NT2/D1 (cell line): ENCODE results near the gene ALDH3B2.

Experiments
- DNase-seq: peaks from one replicate; pipeline ENCODE4 v3.0.0-alpha.2; 2011; ENCODE audit warnings: low read depth, low spot score
- H3K27me3 ChIP-seq: 2 replicates; pipeline ENCODE4 v1.6.0; 2011; ENCODE audit warnings: mild to moderate bottlenecking; ENCODE audit not compliant: insufficient read length, insufficient read depth
- H3K36me3 ChIP-seq: 2 replicates; pipeline ENCODE4 v1.6.1; 2011; ENCODE audit warnings: mild to moderate bottlenecking, low read length, mixed read lengths; ENCODE audit not compliant: insufficient read depth, insufficient read length
- H3K4me1 ChIP-seq: 2 replicates; pipeline ENCODE4 v1.5.1; 2011; ENCODE audit not compliant: insufficient read depth, insufficient read length
- H3K4me3 ChIP-seq: 2 replicates; pipeline ENCODE4 v1.5.1; 2011; ENCODE audit warnings: low read depth; ENCODE audit not compliant: insufficient read length
- H3K9ac ChIP-seq: 2 replicates; pipeline ENCODE4 v1.6.0; 2011; ENCODE audit warnings: low read depth; ENCODE audit not compliant: insufficient read length
- H3K9me3 ChIP-seq: 2 replicates; pipeline ENCODE4 v1.5.1; 2011; ENCODE audit warnings: mild to moderate bottlenecking, low read length; ENCODE audit not compliant: insufficient read depth
- SUZ12 ChIP-seq: IDR thresholded peaks from 2 replicates; pipeline ENCODE4 v1.6.1; 2011; ENCODE audit not compliant: insufficient read length, insufficient read depth; ENCODE audit errors: extremely low read depth
- YY1 ChIP-seq: IDR thresholded peaks from 2 replicates; pipeline ENCODE4 v1.6.1; 2011; ENCODE audit not compliant: insufficient read length, insufficient read depth
- ZNF274 ChIP-seq: IDR thresholded peaks from 2 replicates; pipeline ENCODE4 v1.6.1; 2011; ENCODE audit warnings: mild to moderate bottlenecking, low read depth, low read length

The ALDH3B2 gene

DNA sequence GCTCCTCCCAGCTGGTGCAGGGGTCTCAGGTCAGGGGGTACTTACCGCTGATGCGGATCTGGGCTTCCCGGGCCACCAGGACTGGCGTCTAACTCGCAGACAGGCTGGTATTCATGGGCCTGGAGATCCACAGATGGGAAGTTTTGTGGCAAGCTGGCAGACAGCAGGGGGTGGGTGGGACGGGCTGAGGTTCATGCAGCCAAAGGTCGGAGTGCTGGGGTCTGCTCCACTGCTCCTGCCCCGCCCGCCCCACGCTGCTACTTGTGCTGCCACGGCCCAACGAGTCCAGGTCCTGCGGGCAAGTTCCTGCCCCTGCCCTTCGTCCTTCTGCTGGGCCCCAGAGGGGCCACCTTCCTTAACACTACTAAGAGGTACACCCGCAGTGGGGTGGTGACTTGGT is 27.0 kb downstream of the ALDH3B2 start:
- no peak overlapping the region for H3K9ac ChIP-seq
- H3K4me3 ChIP-seq, result no peak overlapping the region
- no peaks in the 10 kb centered on the region for H3K36me3 ChIP-seq
- DNase-seq, result no peak
- peaks cover 15% of the 10 kb centered on the region; the same call in 1 of the 2 replicates for H3K9me3 ChIP-seq
- TF ChIP-seq YY1 (no peak), ZNF274 (no peak), SUZ12 (no peak)
- peaks cover 14% of the 10 kb centered on the region for H3K27me3 ChIP-seq
- peaks cover 4% of the 10 kb centered on the region for H3K4me1 ChIP-seq

DNA sequence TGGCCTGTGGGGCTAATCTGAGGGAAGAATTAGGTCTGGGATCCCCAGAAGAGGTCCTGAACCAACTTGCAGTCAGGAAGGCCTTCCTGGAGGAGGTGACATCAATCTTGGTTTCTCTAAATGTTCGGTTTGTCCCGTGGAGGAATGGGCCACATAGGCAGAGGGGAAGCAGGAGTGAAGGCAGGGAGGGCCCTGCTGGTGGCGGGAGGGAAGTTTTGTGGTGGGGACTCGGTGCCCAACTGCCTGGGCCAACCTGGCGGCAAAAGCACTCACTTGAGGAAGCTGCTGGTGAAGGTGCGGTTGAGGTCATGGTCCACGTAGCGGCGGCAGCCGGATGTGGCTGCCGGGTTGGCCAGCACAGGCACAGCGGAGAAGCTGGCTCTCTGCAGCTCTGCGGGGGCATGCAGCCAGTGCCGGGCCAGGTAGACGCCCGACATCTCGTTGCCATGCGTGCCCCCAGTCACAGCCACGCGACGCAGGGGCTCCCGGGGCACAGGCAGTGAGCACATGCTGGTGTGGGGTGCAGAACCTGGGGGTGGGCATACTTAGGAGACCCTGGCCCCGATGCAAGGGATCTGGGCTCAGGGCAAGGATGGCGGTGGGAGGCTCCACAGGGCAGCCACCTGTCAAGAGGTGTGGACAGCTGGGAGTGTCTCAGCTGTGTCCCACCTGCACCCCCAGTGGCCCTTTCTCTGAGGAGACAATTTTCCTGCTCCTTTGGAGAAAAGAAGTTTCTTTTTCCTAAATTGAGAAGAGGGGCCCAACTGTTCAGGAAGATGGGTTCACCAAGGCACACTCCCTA is 27.7 kb downstream of the ALDH3B2 start:
- TF ChIP-seq SUZ12, result no peak
- Histone ChIP-seq H3K9me3 (peaks cover 15% of the 10 kb centered on the region; the same call in 1 of the 2 replicates), H3K36me3 (no peaks in the 10 kb centered on the region), H3K4me1 (peaks cover 4% of the 10 kb centered on the region), H3K4me3 (no peak overlapping the region), H3K27me3 (peaks cover 22% of the 10 kb centered on the region), H3K9ac (no peak overlapping the region)
- no peak for DNase-seq

DNA sequence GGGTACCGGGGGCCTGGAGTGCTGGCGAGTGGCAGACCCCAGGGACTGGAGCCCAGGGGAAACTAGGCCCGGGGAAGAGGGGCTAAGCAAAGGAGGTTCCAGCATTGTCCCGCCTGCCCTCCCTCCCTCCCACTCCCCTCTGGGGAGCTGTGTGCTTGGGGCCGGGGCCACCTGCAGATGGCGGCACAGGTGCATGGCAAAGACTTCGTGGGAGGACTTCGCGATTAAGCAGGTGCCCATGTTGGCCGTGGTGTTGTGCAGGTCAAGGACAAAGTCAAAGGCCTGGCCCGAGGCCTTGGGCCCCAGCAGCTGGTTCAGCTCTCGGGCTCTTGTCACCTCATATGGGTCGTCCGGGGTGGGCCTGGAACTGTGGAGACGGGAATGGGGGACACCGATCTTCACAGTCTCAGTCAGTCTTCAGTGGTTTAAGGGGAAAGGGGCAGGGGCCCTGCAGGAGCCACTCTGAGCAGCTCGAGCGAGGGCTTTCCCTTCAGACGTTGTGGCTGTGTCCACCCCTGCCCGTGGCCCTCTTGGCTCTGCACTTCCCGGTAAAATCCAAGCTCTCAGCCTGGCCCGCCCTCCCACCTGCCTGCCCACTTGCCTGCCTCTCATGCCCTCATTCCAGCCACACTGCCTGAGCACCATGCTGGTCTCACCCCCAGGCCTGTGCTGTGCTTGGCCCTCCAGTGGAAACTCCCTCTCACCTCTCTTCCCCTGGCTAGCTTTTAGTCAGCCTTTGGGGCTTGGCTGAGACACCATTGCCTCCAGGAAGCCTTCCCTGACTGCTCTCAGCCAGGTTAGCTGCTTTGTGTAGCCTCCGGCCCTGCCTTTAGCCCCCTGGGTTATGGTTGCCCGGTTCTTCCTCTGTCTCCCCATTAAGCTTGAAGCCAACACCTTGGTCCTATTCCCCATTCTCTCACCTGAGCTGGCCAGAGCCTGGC is 28.6 kb downstream of the ALDH3B2 start:
- no peak overlapping the region for H3K9ac ChIP-seq
- H3K4me1 ChIP-seq, result peaks cover 4% of the 10 kb centered on the region
- no peak for DNase-seq
- TF ChIP-seq YY1 (no peak), SUZ12 (no peak), ZNF274 (no peak)
- no peak overlapping the region for H3K4me3 ChIP-seq
- peaks cover 15% of the 10 kb centered on the region; the same call in 1 of the 2 replicates for H3K9me3 ChIP-seq
- H3K27me3 ChIP-seq, result peaks cover 31% of the 10 kb centered on the region
- H3K36me3 ChIP-seq, result no peaks in the 10 kb centered on the region

DNA sequence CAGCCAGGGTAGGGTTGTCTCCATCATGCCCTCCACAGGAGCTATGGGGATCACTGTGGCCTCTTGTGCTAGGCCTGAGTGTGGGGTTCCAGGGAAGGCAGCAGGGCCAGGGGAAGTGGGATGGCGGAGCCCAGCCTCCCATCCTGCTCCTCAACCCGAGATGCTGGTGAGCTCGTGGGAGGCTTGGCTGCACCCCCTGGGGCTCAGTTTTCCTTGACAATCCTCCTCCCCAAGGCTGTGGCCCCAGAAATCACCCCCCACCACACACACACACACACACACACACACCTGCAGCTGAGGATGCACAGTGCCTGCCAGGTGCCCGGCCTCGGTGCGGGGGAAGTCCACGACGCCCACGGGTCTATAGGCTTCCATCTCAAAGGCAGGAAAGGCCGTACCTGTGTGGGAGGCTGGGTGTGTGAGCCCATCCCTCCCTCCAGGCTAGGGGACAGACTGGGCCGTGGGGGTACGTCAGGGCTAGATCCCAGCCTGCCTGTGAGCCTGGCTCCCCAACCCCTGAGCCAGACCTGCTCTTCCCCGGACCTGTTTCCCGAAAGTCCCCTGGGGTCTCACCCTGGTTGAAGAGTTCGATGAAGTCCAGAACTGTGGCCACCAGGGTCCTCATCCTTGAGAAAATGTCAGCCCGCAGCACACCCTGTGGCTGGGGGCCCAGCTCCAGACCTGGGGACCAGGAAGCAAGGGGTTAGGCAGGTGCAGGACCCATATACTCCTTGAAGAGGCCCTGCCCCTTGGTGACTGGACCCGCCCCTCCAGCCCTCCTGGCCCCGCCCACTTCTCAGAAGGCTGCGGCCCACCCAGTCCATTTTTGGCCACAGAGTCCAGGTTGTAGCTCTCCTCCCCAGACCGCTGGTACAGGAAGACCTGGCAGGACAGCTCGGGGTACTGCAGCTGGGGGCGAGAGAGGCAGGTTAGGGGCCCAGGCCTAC is 29.7 kb downstream of the ALDH3B2 start:
- Histone ChIP-seq H3K4me3 (no peak overlapping the region), H3K9me3 (peaks cover 15% of the 10 kb centered on the region; the same call in 1 of the 2 replicates), H3K9ac (no peak overlapping the region), H3K4me1 (peaks cover 6% of the 10 kb centered on the region), H3K27me3 (peaks cover 42% of the 10 kb centered on the region), H3K36me3 (no peaks in the 10 kb centered on the region)
- no peak for DNase-seq
- no peak for TF ChIP-seq SUZ12
- TF ChIP-seq ZNF274, result no peak
- no peak for TF ChIP-seq YY1

DNA sequence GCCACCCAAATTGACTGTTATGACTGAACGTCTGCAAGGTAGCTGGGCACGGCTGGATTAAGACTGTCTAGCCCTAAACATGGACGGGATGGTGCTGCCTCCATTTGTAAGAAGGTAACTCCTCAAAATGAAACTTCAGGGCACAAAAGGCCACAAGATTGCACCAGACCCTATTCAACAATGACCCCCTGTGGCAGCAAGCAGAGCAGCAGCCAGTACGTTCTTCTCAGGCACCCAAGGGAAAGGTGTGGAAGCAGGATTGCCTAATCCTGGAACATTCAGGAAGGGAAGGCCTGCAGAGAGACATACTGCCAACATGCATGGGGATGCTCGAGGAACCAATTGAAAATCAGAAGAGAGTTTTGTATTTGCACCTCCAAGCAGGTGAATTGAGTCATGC is 30.4 kb downstream of the ALDH3B2 start:
- Histone ChIP-seq H3K4me3 (no peak overlapping the region), H3K4me1 (peaks cover 11% of the 10 kb centered on the region)
- no peak for DNase-seq

DNA sequence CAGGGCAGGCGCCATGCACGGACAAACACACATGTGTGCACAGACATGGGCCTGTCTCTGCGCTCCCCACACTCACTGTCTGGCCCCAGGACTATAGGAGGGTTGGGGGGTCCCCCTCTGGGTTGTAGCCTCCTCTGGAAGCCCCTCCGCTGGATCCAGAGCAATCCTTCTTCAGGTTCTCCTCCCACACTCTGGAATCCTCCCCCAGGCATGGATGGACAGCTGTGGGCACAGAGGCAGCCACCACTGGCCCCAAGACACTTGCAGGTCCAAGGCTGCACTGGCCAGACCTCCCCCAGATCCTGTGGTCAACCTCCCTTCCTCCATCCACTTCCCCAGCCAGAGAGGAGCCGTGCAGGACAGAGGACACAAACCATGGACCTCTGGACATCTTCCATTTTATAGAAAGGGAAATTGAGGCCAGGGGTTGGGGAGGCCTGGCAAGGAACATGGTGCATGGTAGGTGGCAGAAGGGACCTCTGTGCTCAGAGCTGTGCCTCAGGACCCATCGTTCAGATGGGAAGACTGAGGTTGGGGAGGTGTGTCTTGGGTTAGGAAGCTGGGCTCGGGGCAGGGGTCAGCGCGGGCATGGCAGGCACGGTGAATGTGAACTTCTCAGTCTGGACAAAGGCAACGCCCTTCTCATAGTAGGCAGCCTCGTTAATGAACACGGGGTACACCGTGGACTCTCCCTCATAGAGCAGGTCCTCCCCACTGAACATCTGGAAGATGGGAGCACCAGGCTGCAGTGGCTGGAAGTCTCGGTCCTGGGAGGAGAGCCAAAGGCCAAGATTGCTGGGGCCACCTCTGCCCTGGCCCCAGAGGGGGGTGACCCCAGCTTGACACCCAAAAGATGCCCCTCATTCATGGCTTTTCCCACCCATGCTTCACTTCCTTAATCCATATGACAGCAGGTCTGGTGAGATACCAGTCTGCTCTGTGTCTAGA is 32.0 kb downstream of the ALDH3B2 start:
- DNase-seq, result no peak
- TF ChIP-seq SUZ12, result no peak
- TF ChIP-seq ZNF274, result no peak
- TF ChIP-seq YY1, result no peak
- no peaks in the 10 kb centered on the region for H3K36me3 ChIP-seq
- H3K4me3 ChIP-seq, result no peak overlapping the region
- H3K9me3 ChIP-seq, result peaks cover 15% of the 10 kb centered on the region; the same call in 1 of the 2 replicates
- H3K27me3 ChIP-seq, result peaks cover 51% of the 10 kb centered on the region
- peaks cover 10% of the 10 kb centered on the region for H3K4me1 ChIP-seq
- no peak overlapping the region for H3K9ac ChIP-seq

More for the DNA sequence above, 30.4 kb downstream of the ALDH3B2 start:
- H3K9me3 ChIP-seq, result peaks cover 15% of the 10 kb centered on the region; the same call in 1 of the 2 replicates
- no peak overlapping the region for H3K9ac ChIP-seq
- H3K27me3 ChIP-seq, result peaks cover 48% of the 10 kb centered on the region
- TF ChIP-seq YY1 (no peak), ZNF274 (no peak)
- no peaks in the 10 kb centered on the region for H3K36me3 ChIP-seq
